Tibial artery (tissue), 4 donors: ENCODE results near the gene NAA10.
"Not testable (repeated sequence)": the region's sequence is repeated elsewhere in the genome, so short reads cannot be mapped to it uniquely, and the experiment has no call there.

Source experiments
- DNase-seq, 2 donors: peaks; one replicate each; pipeline ENCODE4 v3.0.0-alpha.2; 2019
- H3K27ac ChIP-seq, 2 donors: fragments of 200-600 bp; sonication (generic) in 1 of 2; 1 replicate in 1 of 2; 2 replicates in 1 of 2; pipeline ENCODE4 v1.5.1; 2018 to 2019; ENCODE audit warnings: mild to moderate bottlenecking in 1 of 2
- H3K27me3 ChIP-seq, 2 donors: fragments of 200-600 bp; sonication (generic) in 1 of 2; one replicate each; pipeline versions ENCODE4 v1.5.1 to v1.6.0; 2016 to 2019
- H3K36me3 ChIP-seq, 3 donors: fragments of 200-600 bp; sonication (generic) in 2 of 3; one replicate each; pipeline ENCODE4 v1.5.1; 2016 to 2019; ENCODE audit warnings: mild to moderate bottlenecking in 2 of 3
- H3K4me1 ChIP-seq, 4 donors: fragments of 200-600 bp; sonication (generic) in 2 of 4; 1 replicate in 3 of 4; 2 replicates in 1 of 4; pipeline ENCODE4 v1.5.1; 2016 to 2019
- H3K4me3 ChIP-seq, 2 donors: fragments of 200-600 bp; sonication (generic) in 1 of 2; 1 replicate in 1 of 2; 2 replicates in 1 of 2; pipeline ENCODE4 v1.5.1; 2018 to 2019; ENCODE audit warnings: mild to moderate bottlenecking in 2 of 2
- H3K9me3 ChIP-seq, 3 donors: fragments of 200-600 bp; sonication (generic) in 1 of 3; one replicate each; pipeline ENCODE4 v1.5.1; 2016 to 2019
- CTCF ChIP-seq, 2 experiments: fragments of 200-600 bp in 1 of 2; fragments of 450-650 bp in 1 of 2; IDR thresholded peaks; one replicate each; pipeline ENCODE4 v1.5.1; 2017 to 2019; ENCODE audit warnings: antibody characterized with exemption in 2 of 2, mild to moderate bottlenecking in 1 of 2, moderate library complexity in 1 of 2
- intact Hi-C: fragments of 100-400 bp; cut with DNase I; formaldehyde crosslinking; loops from one replicate; pipeline ENCODE4 v1.15.0; 2023; ENCODE audit warnings: low total_unique reads

The NAA10 gene

GRCh38 chrX:153934762-153935325 lies at the start of gene NAA10:
NAA10 (minus strand) TSS chrX:153935037; CDS start chrX:153934904, 133 bp downstream.
- Histone ChIP-seq H3K36me3 (peaks cover 0 to 35% (median 24%) of the 10 kb centered on the region in 3 donors), H3K27ac (peak within 1 kb of the TSS; percentile 33 to 61), H3K4me1 (peaks cover 0 to 21% (median 12%) of the 10 kb centered on the region in 4 donors), H3K9me3 (no peaks in the 10 kb centered on the region), H3K4me3 (peak within 1 kb of the TSS; percentile 66 to 75), H3K27me3 (no peaks in the 10 kb centered on the region)
- DNase-seq, result peak; percentile 44 to 84
- intact Hi-C loops, result no loop called here
- TF ChIP-seq CTCF (IDR thresholded peaks at IDR 0.05), result no peak

- intact Hi-C loops, result no loop called here
- Histone ChIP-seq H3K4me1 (peaks cover 0 to 9% (median 4%) of the 10 kb centered on the region in 4 donors), H3K4me3 (no peak overlapping the region), H3K9me3 (no peaks in the 10 kb centered on the region), H3K27me3 (no peaks in the 10 kb centered on the region), H3K27ac (no peak overlapping the region), H3K36me3 (no peaks in the 10 kb centered on the region)
- DNase-seq, result no peak
- TF ChIP-seq CTCF (IDR thresholded peaks at IDR 0.05), result no peak
These were observed 48.5 kb upstream of the NAA10 start for GRCh38 chrX:153983321-153983801.

GRCh38 chrX:153981771-153982533 lies 47.1 kb upstream of the NAA10 start:
- peak in 1 of 2 donors; percentile 36 for DNase-seq
- intact Hi-C loops, result no loop called here
- peaks cover 0 to 9% (median 4%) of the 10 kb centered on the region in 4 donors for H3K4me1 ChIP-seq
- H3K4me3 ChIP-seq, result no peak overlapping the region
- TF ChIP-seq CTCF (IDR thresholded peaks at IDR 0.05), result no peak
- no peak overlapping the region for H3K27ac ChIP-seq
- H3K9me3 ChIP-seq, result no peaks in the 10 kb centered on the region
- H3K27me3 ChIP-seq, result no peaks in the 10 kb centered on the region
- no peaks in the 10 kb centered on the region for H3K36me3 ChIP-seq

- intact Hi-C loops, result no loop called here
These were observed 46.4 kb upstream of the NAA10 start for GRCh38 chrX:153981231-153981630.

GRCh38 chrX:153980394-153980793 lies 45.6 kb upstream of the NAA10 start:
- H3K4me3 ChIP-seq, H3K36me3 ChIP-seq, H3K27me3 ChIP-seq, intact Hi-C loops, H3K27ac ChIP-seq, DNase-seq, H3K4me1 ChIP-seq, H3K9me3 ChIP-seq: not testable (repeated sequence)

More at GRCh38 chrX:153981231-153981630, 46.4 kb upstream of the NAA10 start:
- no peak for TF ChIP-seq CTCF (IDR thresholded peaks at IDR 0.05)
- Histone ChIP-seq H3K9me3 (no peaks in the 10 kb centered on the region), H3K4me1 (peaks cover 0 to 9% (median 4%) of the 10 kb centered on the region in 4 donors), H3K4me3 (no peak overlapping the region), H3K27ac (no peak overlapping the region), H3K27me3 (no peaks in the 10 kb centered on the region), H3K36me3 (no peaks in the 10 kb centered on the region)
- DNase-seq, result no peak

- intact Hi-C loops, result no loop called here
- DNase-seq, result no peak
- TF ChIP-seq CTCF (IDR thresholded peaks at IDR 0.05), result no peak
- Histone ChIP-seq H3K27ac (peak overlapping the region; percentile 98 to 99), H3K4me3 (no peak overlapping the region), H3K36me3 (no peaks in the 10 kb centered on the region), H3K27me3 (no peaks in the 10 kb centered on the region), H3K4me1 (peaks cover 0 to 16% (median 13%) of the 10 kb centered on the region in 4 donors), H3K9me3 (peaks cover 0 to 3% (median 0%) of the 10 kb centered on the region in 3 donors)
These were observed 40.0 kb upstream of the NAA10 start for GRCh38 chrX:153974726-153975286.
